Mammary epithelial cell (primary cell): Measurements from ENCODE around the gene CDK8.

Source experiments
- EZH2 ChIP-seq: IDR thresholded peaks from 2 replicates; pipeline ENCODE4 v1.6.1; 2012; ENCODE audit warnings: low read length, inconsistent platforms, borderline replicate concordance
- TF ChIP-seq, protein P1 (sequence below), 2 donors: IDR thresholded peaks in 1 of 2; conservative IDR thresholded peaks in 1 of 2; 2 replicates each; pipeline ENCODE4 v1.5.1; 2011 to 2012; ENCODE audit warnings: inconsistent platforms in 2 of 2, low read length in 2 of 2, mild to moderate bottlenecking in 2 of 2, control low read depth in 1 of 2, low read depth in 1 of 2; ENCODE audit not compliant: insufficient read depth in 1 of 2; ENCODE audit errors: extremely low read depth in 1 of 2

DNA sequence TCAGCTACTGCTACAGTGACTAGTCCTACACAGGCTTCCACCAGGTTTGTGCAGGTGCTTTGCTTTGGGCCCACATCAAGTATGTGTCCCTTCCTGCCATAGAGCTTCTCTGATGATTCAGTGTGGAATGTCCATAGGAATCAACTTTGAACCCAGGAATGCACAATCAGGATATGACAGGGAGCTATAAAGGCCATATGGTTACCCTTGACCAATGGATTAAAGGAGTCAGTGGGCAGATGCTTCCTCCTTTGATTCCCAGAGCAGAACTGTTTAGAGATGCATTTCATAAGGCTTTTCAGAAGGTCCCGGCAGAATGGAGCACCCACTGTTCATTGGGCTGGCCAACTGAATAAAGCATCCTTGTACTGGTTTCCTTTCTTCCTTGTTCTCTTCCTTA, 158.3 kb downstream of the CDK8 start:
- TF ChIP-seq, protein P1, sequence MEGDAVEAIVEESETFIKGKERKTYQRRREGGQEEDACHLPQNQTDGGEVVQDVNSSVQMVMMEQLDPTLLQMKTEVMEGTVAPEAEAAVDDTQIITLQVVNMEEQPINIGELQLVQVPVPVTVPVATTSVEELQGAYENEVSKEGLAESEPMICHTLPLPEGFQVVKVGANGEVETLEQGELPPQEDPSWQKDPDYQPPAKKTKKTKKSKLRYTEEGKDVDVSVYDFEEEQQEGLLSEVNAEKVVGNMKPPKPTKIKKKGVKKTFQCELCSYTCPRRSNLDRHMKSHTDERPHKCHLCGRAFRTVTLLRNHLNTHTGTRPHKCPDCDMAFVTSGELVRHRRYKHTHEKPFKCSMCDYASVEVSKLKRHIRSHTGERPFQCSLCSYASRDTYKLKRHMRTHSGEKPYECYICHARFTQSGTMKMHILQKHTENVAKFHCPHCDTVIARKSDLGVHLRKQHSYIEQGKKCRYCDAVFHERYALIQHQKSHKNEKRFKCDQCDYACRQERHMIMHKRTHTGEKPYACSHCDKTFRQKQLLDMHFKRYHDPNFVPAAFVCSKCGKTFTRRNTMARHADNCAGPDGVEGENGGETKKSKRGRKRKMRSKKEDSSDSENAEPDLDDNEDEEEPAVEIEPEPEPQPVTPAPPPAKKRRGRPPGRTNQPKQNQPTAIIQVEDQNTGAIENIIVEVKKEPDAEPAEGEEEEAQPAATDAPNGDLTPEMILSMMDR (conservative IDR thresholded peaks at IDR 0.05 in 1 of 2, IDR thresholded peaks at IDR 0.05 in 1 of 2; ENCODE audit: extremely low read depth in 1 of 2, insufficient read depth in 1 of 2, low read depth in 1 of 2, low read length in 2 of 2), result no peak
- no peak for TF ChIP-seq EZH2
